IMR-90 (cell line): ENCODE results near the gene PDGFC. TPM values are rescaled to one million over a fixed set of nuclear protein-coding genes. Genes with fewer than 3 reads are reported as not detected.

ENCODE experiments used
- ATAC-seq: fragments of 200-7000 bp; cut with Tn5 transposase; 2 replicates; pipeline ENCODE4 v1.9.1; 2020; ENCODE audit warnings: low read depth, mild to moderate bottlenecking, moderate library complexity
- BruUV-seq: library from RNA; stranded (reverse); fragments of 400-500 nt; replicated peaks from 2 replicates; lab custom pipeline; 2021; lab: Mats Ljungman, UMichigan
- CTCF ChIA-PET: fragments of 300-600 bp; formaldehyde crosslinking; extraction: SDS; loops from one replicate; lab custom pipeline; 2021; ENCODE audit warnings: antibody characterized with exemption; lab: Yijun Ruan, JAX
- POLR2A ChIA-PET: fragments of 300-600 bp; sonication (Branson Sonifier 250); formaldehyde crosslinking; loops from one replicate; lab custom pipeline; 2022; ENCODE audit warnings: antibody characterized with exemption; ENCODE audit not compliant: unreplicated experiment; lab: Charles Lee
- DNase-seq: peaks from one replicate; pipeline ENCODE4 v3.0.0; 2013
- H2AFZ ChIP-seq: replicated peaks from 2 replicates; pipeline ENCODE3; 2013; ENCODE audit warnings: low read length, mild to moderate bottlenecking; ENCODE audit not compliant: poor library complexity
- H2AK5ac ChIP-seq: 2 replicates; pipeline ENCODE4 v1.6.1; 2013; ENCODE audit warnings: low read depth, low read length, inconsistent platforms
- H2AK9ac ChIP-seq: replicated peaks from 2 replicates; pipeline ENCODE3; 2013; ENCODE audit warnings: mild to moderate bottlenecking, low read depth, low read length, moderate library complexity; ENCODE audit not compliant: poor library complexity
- H2BK120ac ChIP-seq: 2 replicates; pipeline ENCODE4 v1.6.1; 2013; ENCODE audit warnings: low read depth, low read length, inconsistent platforms
- H2BK15ac ChIP-seq: 3 replicates; pipeline ENCODE4 v1.6.1; 2013; ENCODE audit warnings: low read depth, low read length, inconsistent platforms
- H2BK20ac ChIP-seq: 2 replicates; pipeline ENCODE4 v1.6.1; 2013; ENCODE audit warnings: low read depth, mild to moderate bottlenecking, inconsistent platforms, low read length, moderate library complexity
- H2BK5ac ChIP-seq: 2 replicates; pipeline ENCODE4 v1.6.1; 2013; ENCODE audit warnings: mild to moderate bottlenecking, low read depth, low read length, inconsistent platforms; ENCODE audit not compliant: poor library complexity, severe bottlenecking
- H3K14ac ChIP-seq: replicated peaks from 2 replicates; pipeline ENCODE4 v1.6.1; 2013; ENCODE audit warnings: low read depth, low read length, inconsistent platforms
- H3K18ac ChIP-seq: 2 replicates; pipeline ENCODE4 v1.6.1; 2013; ENCODE audit warnings: low read depth, low read length, control low read depth
- H3K23ac ChIP-seq: 2 replicates; pipeline ENCODE4 v1.6.1; 2013; ENCODE audit warnings: low read depth, low read length, inconsistent platforms
- H3K27ac ChIP-seq: 2 replicates; pipeline ENCODE4 v1.5.1; 2013; ENCODE audit warnings: mild to moderate bottlenecking, control low read depth, low read length; ENCODE audit not compliant: insufficient read depth
- H3K27me3 ChIP-seq: 2 replicates; pipeline ENCODE4 v1.6.1; 2013; ENCODE audit warnings: low read length; ENCODE audit not compliant: control insufficient read depth, insufficient read depth
- H3K36me3 ChIP-seq: 2 replicates; pipeline ENCODE4 v1.6.1; 2013; ENCODE audit warnings: low read length, mixed read lengths; ENCODE audit not compliant: control insufficient read depth, insufficient read depth
- H3K4ac ChIP-seq: 2 replicates; pipeline ENCODE4 v1.6.1; 2013; ENCODE audit warnings: low read depth, low read length, inconsistent platforms
- H3K4me1 ChIP-seq: 2 replicates; pipeline ENCODE4 v1.6.1; 2013; ENCODE audit warnings: low read length, mixed read lengths; ENCODE audit not compliant: control insufficient read depth, insufficient read depth
- H3K4me2 ChIP-seq: 2 replicates; pipeline ENCODE4 v1.6.1; 2013; ENCODE audit warnings: low read depth, mild to moderate bottlenecking, control low read depth, low read length, moderate library complexity
- H3K4me3 ChIP-seq: 2 replicates; pipeline ENCODE4 v1.5.1; 2013; ENCODE audit warnings: low read depth, mild to moderate bottlenecking, control low read depth, low read length, moderate library complexity; ENCODE audit not compliant: insufficient read depth
- H3K56ac ChIP-seq: 2 replicates; pipeline ENCODE4 v1.6.1; 2013; ENCODE audit warnings: low read length, inconsistent platforms; ENCODE audit not compliant: insufficient read depth; ENCODE audit errors: extremely low read depth
- H3K79me1 ChIP-seq, 2 experiments: 2 replicates each; pipeline ENCODE4 v1.6.1; 2013; ENCODE audit warnings: low read length in 2 of 2, inconsistent platforms in 1 of 2, low read depth in 1 of 2
- H3K9ac ChIP-seq: 2 replicates; pipeline ENCODE4 v1.6.1; 2013; ENCODE audit warnings: low read depth, low read length, control low read depth
- H3K9me1 ChIP-seq: 2 replicates; pipeline ENCODE4 v1.6.1; 2013; ENCODE audit warnings: low read length, inconsistent platforms; ENCODE audit not compliant: insufficient read depth
- H3K9me3 ChIP-seq: 2 replicates; pipeline ENCODE4 v1.6.1; 2013; ENCODE audit warnings: low read length; ENCODE audit not compliant: control insufficient read depth, insufficient read depth
- H4K20me1 ChIP-seq: 2 replicates; pipeline ENCODE4 v1.6.1; 2013; ENCODE audit warnings: low read length, inconsistent platforms; ENCODE audit not compliant: insufficient read depth
- H4K5ac ChIP-seq: 2 replicates; pipeline ENCODE4 v1.6.1; 2013; ENCODE audit warnings: mild to moderate bottlenecking, low read depth, low read length, control low read depth
- H4K8ac ChIP-seq, 2 experiments: 2 replicates each; pipeline ENCODE4 v1.6.1; 2013; ENCODE audit warnings: low read depth in 2 of 2, low read length in 2 of 2, control low read depth in 1 of 2, inconsistent platforms in 1 of 2
- H4K91ac ChIP-seq: 2 replicates; pipeline ENCODE4 v1.6.1; 2013; ENCODE audit warnings: low read depth, low read length, inconsistent platforms; ENCODE audit not compliant: insufficient read depth
- CHD1 ChIP-seq: IDR thresholded peaks from 2 replicates; pipeline ENCODE4 v1.6.1; 2012; ENCODE audit warnings: low read depth, low read length, improper control_type of control experiment
- MAFK ChIP-seq: IDR thresholded peaks from 2 replicates; pipeline ENCODE4 v1.6.1; 2012; ENCODE audit warnings: low read depth, low read length, improper control_type of control experiment
- MXI1 ChIP-seq: IDR thresholded peaks from 2 replicates; pipeline ENCODE4 v1.6.1; 2012; ENCODE audit warnings: low read depth, mild to moderate bottlenecking, low read length, moderate library complexity, borderline replicate concordance
- POLR2A ChIP-seq: IDR thresholded peaks from 2 replicates; pipeline ENCODE4 v1.6.1; 2012; ENCODE audit warnings: mild to moderate bottlenecking, low read depth, low read length
- RAD21 ChIP-seq: IDR thresholded peaks from 2 replicates; pipeline ENCODE4 v1.6.1; 2012; ENCODE audit warnings: low read length, improper control_type of control experiment
- WGBS, 2 experiments: methylation state at CpG; one replicate each; pipeline versions ENCODE4 v1.1.5 to v1.1.7; 2013; ENCODE audit warnings: missing lambda C conversion rate in 2 of 2; ENCODE audit not compliant: insufficient read length in 1 of 2; ENCODE audit errors: extremely low coverage in 2 of 2; 5-methylcytosine and 5-hydroxymethylcytosine counted together
- dilution Hi-C: fragments of 300-500 bp; cut with HindIII; formaldehyde crosslinking; loops from one replicate; pipeline ENCODE4 v1.14.3; 2018; ENCODE audit warnings: low sequenced_read_pairs; ENCODE audit not compliant: unreplicated experiment
- in situ Hi-C: fragments of 300-500 bp; cut with MboI; formaldehyde crosslinking; loops from 3 replicates; pipeline ENCODE4 v1.14.3; 2019; ENCODE audit warnings: low sequenced_read_pairs, inconsistent platforms, mixed read lengths
- intact Hi-C: fragments of 100-400 bp; cut with micrococcal nuclease; formaldehyde crosslinking; loops from 2 replicates; pipeline ENCODE4 v1.10.0; 2022
- polyA plus RNA-seq, 3 experiments: library from polyadenylated mRNA; depleted of rRNA; stranded (reverse); fragments of >200 nt; gene quantifications; 2 replicates each; pipeline ENCODE4 v1.2.3, GENCODE V29; 2012; ENCODE audit warnings: low replicate concordance in 1 of 3
- total RNA-seq: library from RNA; depleted of rRNA; stranded (reverse); fragments of >200 nt; gene quantifications from 2 replicates; pipeline ENCODE4 v1.2.3, GENCODE V29; 2012

Gene PDGFC
- total and polyA plus RNA-seq, 2 of the 4 experiments (the other 2 are of a cell fraction): 19.8 to 90.7 TPM

- peaks cover 13% of the 10 kb centered on the region; the same call in 1 of the 2 replicates for H4K20me1 ChIP-seq
- no peak overlapping the region for H3K18ac ChIP-seq
- H3K4ac ChIP-seq: no peak overlapping the region
- H3K9ac ChIP-seq: no peak overlapping the region
- no peak overlapping the region for H2AK9ac ChIP-seq
- no peak overlapping the region for H2BK120ac ChIP-seq
- peaks cover 6% of the 10 kb centered on the region; the same call in 1 of the 2 replicates for H3K4me1 ChIP-seq
- in situ Hi-C loops (no loop called here), intact Hi-C loops (no loop called here), dilution Hi-C loops (no loop called here)
- no peak overlapping the region for H4K5ac ChIP-seq
- DNase-seq: no peak
- H2BK15ac ChIP-seq: no peak overlapping the region
- no peaks in the 10 kb centered on the region for H3K36me3 ChIP-seq
- no peaks in the 10 kb centered on the region for H3K27me3 ChIP-seq
- H3K27ac ChIP-seq: no peak overlapping the region
- no peak overlapping the region for H3K56ac ChIP-seq
- no peak for ATAC-seq
- no peak overlapping the region for H2AFZ ChIP-seq
- H3K23ac ChIP-seq: no peak overlapping the region
- no peak overlapping the region for H4K8ac ChIP-seq
- TF ChIP-seq MAFK: no peak
- TF ChIP-seq CHD1: no peak
- no peak for TF ChIP-seq MXI1
- no peak for TF ChIP-seq POLR2A
- TF ChIP-seq RAD21: no peak
- no peak overlapping the region for H2BK20ac ChIP-seq
- H3K9me1 ChIP-seq: peaks cover 6% of the 10 kb centered on the region
- no peak overlapping the region for H2BK5ac ChIP-seq
- POLR2A ChIA-PET: no interaction called here
- no peak overlapping the region for H3K4me3 ChIP-seq
- CTCF ChIA-PET: interaction anchor here (0.7 kb wide), 1 partner anchor 19 kb away, joined by 5 read pairs; no protein-coding TSS in a partner anchor
- no peak overlapping the region for H3K4me2 ChIP-seq
- WGBS, 2 experiments: 90% methylated on average over 2 of the region's 2 CpGs; no CpG with 5 or more reads in 1 of the 2 experiments
- no TSS peak for BruUV-seq
- H3K14ac ChIP-seq: no peak overlapping the region
- no peak overlapping the region for H4K91ac ChIP-seq
- no peaks in the 10 kb centered on the region for H3K9me3 ChIP-seq
- H3K79me1 ChIP-seq: peaks cover 23 to 39% of the 10 kb centered on the region in 2 experiments
- no peak overlapping the region for H2AK5ac ChIP-seq
These were observed 78.8 kb downstream of the PDGFC start for GRCh38 chr4:156892805-156893204.
